DND-41 (cell line): ENCODE data around the gene CRTC3.

ENCODE experiments used
- ATAC-seq: fragments of 200-7000 bp; cut with Tn5 transposase; 3 replicates; pipeline ENCODE4 v1.9.1; 2021; ENCODE audit warnings: low read depth; ENCODE audit not compliant: insufficient read depth
- DNase-seq: peaks from one replicate; pipeline ENCODE4 v3.0.0-alpha.2; 2020
- H2AFZ ChIP-seq: 2 replicates; pipeline ENCODE4 v1.6.0; 2012; ENCODE audit warnings: low read depth, low read length
- H3K27ac ChIP-seq: 2 replicates; pipeline ENCODE4 v1.5.1; 2012; ENCODE audit warnings: low read length, inconsistent platforms
- H3K27me3 ChIP-seq: fragments of 200-600 bp; sonication (generic); 2 replicates; pipeline ENCODE4 v1.6.0; 2012; ENCODE audit warnings: low read length, mild to moderate bottlenecking, inconsistent platforms; ENCODE audit not compliant: insufficient read depth, poor library complexity
- H3K36me3 ChIP-seq: 2 replicates; pipeline ENCODE4 v1.5.1; 2012; ENCODE audit warnings: low read length, inconsistent platforms; ENCODE audit not compliant: insufficient read depth
- H3K4me1 ChIP-seq: 2 replicates; pipeline ENCODE4 v1.5.1; 2012; ENCODE audit warnings: mild to moderate bottlenecking, low read length; ENCODE audit not compliant: insufficient read depth
- H3K4me2 ChIP-seq: 2 replicates; pipeline ENCODE4 v1.6.0; 2012; ENCODE audit warnings: mild to moderate bottlenecking, moderate library complexity, low read length, inconsistent platforms; ENCODE audit not compliant: insufficient read depth
- H3K4me3 ChIP-seq, 2 experiments: fragments of 200-600 bp in 1 of 2; shearing (Covaris generic) in 1 of 2; 2 replicates each; pipeline ENCODE4 v1.5.1; 2012 to 2016; ENCODE audit warnings: inconsistent platforms in 2 of 2, low read length in 2 of 2, mild to moderate bottlenecking in 2 of 2, low read depth in 1 of 2, moderate library complexity in 1 of 2
- H3K79me2 ChIP-seq: 2 replicates; pipeline ENCODE4 v1.6.0; 2012; ENCODE audit warnings: low read length, inconsistent platforms; ENCODE audit not compliant: insufficient read depth
- H3K9ac ChIP-seq: 2 replicates; pipeline ENCODE4 v1.6.0; 2012; ENCODE audit warnings: low read depth, mild to moderate bottlenecking, inconsistent platforms, low read length, moderate library complexity
- H3K9me3 ChIP-seq: 2 replicates; pipeline ENCODE4 v1.5.1; 2012; ENCODE audit warnings: low read length, moderate library complexity, mild to moderate bottlenecking, inconsistent platforms; ENCODE audit not compliant: insufficient read depth, severe bottlenecking
- H4K20me1 ChIP-seq: 2 replicates; pipeline ENCODE4 v1.6.0; 2012; ENCODE audit warnings: low read length; ENCODE audit not compliant: insufficient read depth
- CTCF ChIP-seq: IDR thresholded peaks from 2 replicates; pipeline ENCODE4 v1.5.1; 2012; ENCODE audit warnings: borderline replicate concordance, low read length, moderate library complexity, mild to moderate bottlenecking; ENCODE audit not compliant: poor library complexity, severe bottlenecking; ENCODE audit errors: extremely low read depth
- EZH2 ChIP-seq: IDR thresholded peaks from 3 replicates; pipeline ENCODE4 v1.6.1; 2012; ENCODE audit warnings: borderline replicate concordance, low read depth, mild to moderate bottlenecking, moderate library complexity, low read length, inconsistent platforms; ENCODE audit not compliant: severe bottlenecking

The CRTC3 gene

DNA sequence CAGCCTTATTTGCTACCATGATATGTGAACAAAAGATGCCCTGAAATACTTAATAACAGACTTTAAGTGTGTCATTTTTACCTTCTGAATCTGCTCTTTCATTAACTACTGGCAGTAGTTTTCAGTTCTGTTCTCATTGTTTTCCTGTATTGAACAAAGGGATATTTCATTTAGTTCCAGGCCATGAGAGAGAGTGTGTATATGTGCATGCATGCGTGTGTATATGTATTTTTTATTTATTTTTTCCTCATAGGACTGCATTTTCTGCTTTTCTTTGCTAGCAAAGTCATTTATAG, 46.8 kb upstream of the CRTC3 start:
- Histone ChIP-seq H3K36me3 (peaks cover 84% of the 10 kb centered on the region), H3K4me1 (no peaks in the 10 kb centered on the region), H3K9me3 (no peaks in the 10 kb centered on the region), H3K27me3 (no peaks in the 10 kb centered on the region), H2AFZ (no peak overlapping the region), H3K27ac (no peak overlapping the region), H3K9ac (no peak overlapping the region), H4K20me1 (no peaks in the 10 kb centered on the region), H3K4me2 (no peak overlapping the region), H3K4me3 (no peak overlapping the region), H3K79me2 (no peaks in the 10 kb centered on the region)
- DNase-seq (no peak), ATAC-seq (no peak)
- TF ChIP-seq EZH2 (no peak), CTCF (no peak)

GRCh38 chr15:90483637-90484036, 46.1 kb upstream of the CRTC3 start:
- Histone ChIP-seq H3K36me3 (peaks cover 81% of the 10 kb centered on the region), H3K4me2 (no peak overlapping the region)

GRCh38 chr15:90487186-90487585, 42.5 kb upstream of the CRTC3 start:
- Histone ChIP-seq H3K36me3 (peaks cover 89% of the 10 kb centered on the region), H3K4me3 (no peak overlapping the region), H3K79me2 (no peaks in the 10 kb centered on the region)

More at GRCh38 chr15:90483637-90484036, 46.1 kb upstream of the CRTC3 start:
- Histone ChIP-seq H3K4me1 (no peaks in the 10 kb centered on the region), H3K4me3 (no peak overlapping the region), H3K27me3 (no peaks in the 10 kb centered on the region), H2AFZ (no peak overlapping the region), H3K9me3 (no peaks in the 10 kb centered on the region), H3K9ac (no peak overlapping the region), H3K27ac (no peak overlapping the region), H3K79me2 (no peaks in the 10 kb centered on the region), H4K20me1 (no peaks in the 10 kb centered on the region)
- TF ChIP-seq EZH2: no peak
- DNase-seq (no peak), ATAC-seq (no peak)

GRCh38 chr15:90489514-90489913, 40.2 kb upstream of the CRTC3 start:
- Histone ChIP-seq H3K4me2 (no peak overlapping the region), H3K27ac (no peak overlapping the region), H4K20me1 (no peaks in the 10 kb centered on the region), H3K27me3 (no peaks in the 10 kb centered on the region), H3K36me3 (peaks cover 88% of the 10 kb centered on the region), H3K79me2 (no peaks in the 10 kb centered on the region), H3K4me3 (no peak overlapping the region), H3K4me1 (no peaks in the 10 kb centered on the region), H3K9ac (no peak overlapping the region), H2AFZ (no peak overlapping the region), H3K9me3 (no peaks in the 10 kb centered on the region)
- ATAC-seq: no peak
- DNase-seq: no peak
- TF ChIP-seq CTCF (no peak), EZH2 (no peak)

More at GRCh38 chr15:90487186-90487585, 42.5 kb upstream of the CRTC3 start:
- H4K20me1 ChIP-seq: no peaks in the 10 kb centered on the region
- ATAC-seq (no peak), DNase-seq (no peak)
- H3K4me1 ChIP-seq: no peaks in the 10 kb centered on the region
- no peak overlapping the region for H2AFZ ChIP-seq
- H3K4me2 ChIP-seq: no peak overlapping the region
- no peaks in the 10 kb centered on the region for H3K9me3 ChIP-seq
- no peak overlapping the region for H3K27ac ChIP-seq
- H3K9ac ChIP-seq: no peak overlapping the region
- H3K27me3 ChIP-seq: no peaks in the 10 kb centered on the region
- TF ChIP-seq EZH2 (no peak), CTCF (no peak)
